Kidney (tissue), 14 donors: ENCODE measurements around the gene DTYMK. TPM values are rescaled to one million over a fixed set of nuclear protein-coding genes. Genes with fewer than 3 reads are reported as not detected.

Source experiments
- DNase-seq, 5 donors: peaks; one replicate each; pipeline ENCODE4 v3.0.0-alpha.2; 2013 to 2020
- FAIRE-seq: peaks from 2 replicates; lab custom pipeline; 2012; peaks lifted over from hg19 to GRCh38; lab: Jason Lieb, UNC
- H3K27ac ChIP-seq, 2 donors: one replicate each; pipeline ENCODE4 v1.7.0; 2013; ENCODE audit warnings: low read depth in 2 of 2, low read length in 2 of 2, inconsistent platforms in 1 of 2
- H3K27me3 ChIP-seq: one replicate; pipeline ENCODE4 v1.7.1; 2013; ENCODE audit warnings: low read length, inconsistent platforms; ENCODE audit not compliant: control insufficient read depth, insufficient read depth
- H3K36me3 ChIP-seq, 3 donors: one replicate each; pipeline versions ENCODE4 v1.7.0 to v1.7.1; 2013; ENCODE audit warnings: low read length in 3 of 3, control low read depth in 1 of 3, inconsistent platforms in 1 of 3; ENCODE audit not compliant: insufficient read depth in 3 of 3, control insufficient read depth in 2 of 3
- H3K4me1 ChIP-seq, 3 donors: one replicate each; pipeline versions ENCODE4 v1.7.0 to v1.7.1; 2013; ENCODE audit warnings: low read length in 3 of 3, inconsistent platforms in 1 of 3, low read depth in 1 of 3; ENCODE audit not compliant: control insufficient read depth in 2 of 3, insufficient read depth in 2 of 3
- H3K4me3 ChIP-seq, 3 donors: one replicate each; pipeline versions ENCODE4 v1.7.0 to v1.8.1; 2013; ENCODE audit warnings: low read length in 3 of 3, control low read depth in 1 of 3, inconsistent platforms in 1 of 3
- H3K9ac ChIP-seq, 3 donors: one replicate each; pipeline versions ENCODE4 v1.7.0 to v1.7.1; 2013; ENCODE audit warnings: low read length in 3 of 3, control low read depth in 1 of 3, inconsistent platforms in 1 of 3
- H3K9me3 ChIP-seq, 3 donors: one replicate each; pipeline versions ENCODE4 v1.7.0 to v1.7.1; 2013; ENCODE audit warnings: low read length in 3 of 3, control low read depth in 1 of 3, inconsistent platforms in 1 of 3; ENCODE audit not compliant: control insufficient read depth in 2 of 3, insufficient read depth in 1 of 3
- intact Hi-C: fragments of 100-400 bp; cut with DNase I; formaldehyde crosslinking; loops from one replicate; pipeline ENCODE4 v1.11.1; 2022
- polyA plus RNA-seq: library from polyadenylated mRNA; stranded (reverse); fragments of 350-450 nt; fragmentation: Illumina TruSeq; extraction: RNeasy Lipid Tissue Mini Kit (QIAGEN cat#74804); gene quantifications from one replicate; pipeline ENCODE4 v1.2.3, GENCODE V29; 2014; ENCODE audit warnings: low read depth, low replicate concordance; ENCODE audit not compliant: insufficient read depth
- total RNA-seq: library from RNA; stranded (reverse); fragmentation: NEBNext Ultra II Directional; extraction: Animal tissue kit (Norgen Biotek cat#: 25700); gene quantifications from one replicate; pipeline ENCODE4 v1.2.1, GENCODE V29; 2021
- TF ChIP-seq, protein P1 (sequence below): IDR thresholded peaks from 3 replicates; pipeline ENCODE4 v1.5.1; 2012; ENCODE audit warnings: mild to moderate bottlenecking, moderate library complexity, borderline replicate concordance; ENCODE audit not compliant: insufficient read depth; ENCODE audit errors: extremely low read depth
- donor health status: control.
- donor health status: control.
- donor health status: control.
- donor health status: control.
- donor health status: control.
- donor health status: DM: yes; HTN: yes; CAD: no.
- donor health status: Normal renal cell carcinoma (clear cell type).

Gene DTYMK
- total and polyA plus RNA-seq, 2 donors from 2014 or later, result 19.0 to 27.1 TPM

DNA sequence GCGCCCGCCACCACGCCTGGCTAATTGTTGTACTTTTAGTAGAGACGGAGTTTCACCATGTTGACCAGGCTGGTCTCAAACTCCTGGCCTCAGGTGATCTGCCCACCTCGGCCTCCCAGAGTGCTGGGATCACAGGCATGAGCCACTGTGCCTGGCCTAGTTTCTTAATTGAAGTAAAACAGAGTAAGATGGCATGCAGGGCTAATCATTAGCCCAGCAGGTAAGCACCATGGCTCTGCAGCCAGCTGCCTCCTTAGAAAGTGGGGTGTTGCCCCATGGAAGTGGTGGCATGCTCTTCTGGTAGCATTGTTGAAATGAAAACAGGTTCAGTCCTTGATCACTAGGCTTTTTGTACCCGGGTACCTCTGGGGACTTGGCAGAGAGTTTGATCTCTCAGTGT is 36.7 kb downstream of the DTYMK start:
- TF ChIP-seq, protein P1, sequence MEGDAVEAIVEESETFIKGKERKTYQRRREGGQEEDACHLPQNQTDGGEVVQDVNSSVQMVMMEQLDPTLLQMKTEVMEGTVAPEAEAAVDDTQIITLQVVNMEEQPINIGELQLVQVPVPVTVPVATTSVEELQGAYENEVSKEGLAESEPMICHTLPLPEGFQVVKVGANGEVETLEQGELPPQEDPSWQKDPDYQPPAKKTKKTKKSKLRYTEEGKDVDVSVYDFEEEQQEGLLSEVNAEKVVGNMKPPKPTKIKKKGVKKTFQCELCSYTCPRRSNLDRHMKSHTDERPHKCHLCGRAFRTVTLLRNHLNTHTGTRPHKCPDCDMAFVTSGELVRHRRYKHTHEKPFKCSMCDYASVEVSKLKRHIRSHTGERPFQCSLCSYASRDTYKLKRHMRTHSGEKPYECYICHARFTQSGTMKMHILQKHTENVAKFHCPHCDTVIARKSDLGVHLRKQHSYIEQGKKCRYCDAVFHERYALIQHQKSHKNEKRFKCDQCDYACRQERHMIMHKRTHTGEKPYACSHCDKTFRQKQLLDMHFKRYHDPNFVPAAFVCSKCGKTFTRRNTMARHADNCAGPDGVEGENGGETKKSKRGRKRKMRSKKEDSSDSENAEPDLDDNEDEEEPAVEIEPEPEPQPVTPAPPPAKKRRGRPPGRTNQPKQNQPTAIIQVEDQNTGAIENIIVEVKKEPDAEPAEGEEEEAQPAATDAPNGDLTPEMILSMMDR, result no peak
- Histone ChIP-seq H3K27ac (no peak overlapping the region), H3K4me1 (peaks cover 0 to 12% (median 9%) of the 10 kb centered on the region in 3 donors), H3K9ac (no peak overlapping the region), H3K9me3 (no peaks in the 10 kb centered on the region), H3K27me3 (no peaks in the 10 kb centered on the region), H3K36me3 (peaks cover 0 to 22% (median 21%) of the 10 kb centered on the region in 3 donors), H3K4me3 (no peak overlapping the region)
- FAIRE-seq, result no peak
- DNase-seq, result no peak
- intact Hi-C loops, result no loop called here

DNA sequence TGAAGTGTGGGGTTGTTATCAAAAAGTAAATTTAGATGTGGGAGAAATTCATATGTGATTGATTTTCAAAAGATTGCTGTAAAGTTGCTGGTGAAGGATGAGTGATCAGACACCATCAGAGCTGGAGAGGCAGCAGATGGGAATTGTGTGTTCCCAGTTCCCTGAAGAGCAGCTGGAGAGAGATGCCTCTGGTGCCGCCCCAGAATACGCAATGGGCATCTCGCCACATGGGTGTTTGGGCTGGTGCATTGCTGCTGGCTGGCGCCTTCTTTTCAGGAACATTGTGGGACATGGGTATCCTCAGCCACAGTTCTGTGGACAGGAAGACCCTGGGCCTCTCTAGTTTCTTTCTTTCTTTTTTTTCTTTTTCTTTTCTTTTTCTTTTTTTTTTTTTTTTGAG is 37.2 kb downstream of the DTYMK start:
- DNase-seq, result no peak
- H3K36me3 ChIP-seq, result peaks cover 0 to 17% (median 16%) of the 10 kb centered on the region in 3 donors
- no peak overlapping the region for H3K27ac ChIP-seq
- no peaks in the 10 kb centered on the region for H3K27me3 ChIP-seq
- TF ChIP-seq, protein P1, result no peak
- no peak overlapping the region for H3K4me3 ChIP-seq
- H3K4me1 ChIP-seq, result peaks cover 0 to 12% (median 9%) of the 10 kb centered on the region in 3 donors
- H3K9ac ChIP-seq, result no peak overlapping the region
- intact Hi-C loops, result no loop called here
- no peaks in the 10 kb centered on the region for H3K9me3 ChIP-seq
- no peak for FAIRE-seq

DNA sequence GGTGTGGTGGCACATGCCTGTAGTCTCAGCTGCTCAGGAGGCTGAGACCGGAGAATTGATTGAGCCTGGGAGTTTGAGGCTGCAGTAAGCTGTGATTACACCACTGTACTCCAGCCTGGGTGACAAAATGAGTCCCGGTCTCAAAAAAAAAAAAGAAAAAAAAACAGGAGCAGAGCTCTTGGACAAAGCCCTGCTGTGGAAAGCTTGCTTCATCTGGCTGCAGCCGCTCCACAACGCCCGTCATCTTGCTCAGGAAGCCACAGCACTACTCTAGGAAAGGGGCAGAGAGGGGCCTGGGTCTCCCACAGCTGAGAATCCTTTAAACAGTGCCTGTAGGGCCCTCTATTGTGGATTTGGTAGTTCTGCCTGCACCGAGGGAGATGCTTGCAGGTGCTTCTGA is 38.2 kb downstream of the DTYMK start:
- Histone ChIP-seq H3K27ac (no peak overlapping the region), H3K4me3 (no peak overlapping the region), H3K27me3 (no peaks in the 10 kb centered on the region), H3K4me1 (peaks cover 0 to 12% (median 9%) of the 10 kb centered on the region in 3 donors), H3K9ac (no peak overlapping the region), H3K9me3 (no peaks in the 10 kb centered on the region), H3K36me3 (peaks cover 0 to 17% (median 14%) of the 10 kb centered on the region in 3 donors)
- TF ChIP-seq, protein P1, result no peak
- FAIRE-seq (no peak), DNase-seq (no peak)
- intact Hi-C loops, result no loop called here

DNA sequence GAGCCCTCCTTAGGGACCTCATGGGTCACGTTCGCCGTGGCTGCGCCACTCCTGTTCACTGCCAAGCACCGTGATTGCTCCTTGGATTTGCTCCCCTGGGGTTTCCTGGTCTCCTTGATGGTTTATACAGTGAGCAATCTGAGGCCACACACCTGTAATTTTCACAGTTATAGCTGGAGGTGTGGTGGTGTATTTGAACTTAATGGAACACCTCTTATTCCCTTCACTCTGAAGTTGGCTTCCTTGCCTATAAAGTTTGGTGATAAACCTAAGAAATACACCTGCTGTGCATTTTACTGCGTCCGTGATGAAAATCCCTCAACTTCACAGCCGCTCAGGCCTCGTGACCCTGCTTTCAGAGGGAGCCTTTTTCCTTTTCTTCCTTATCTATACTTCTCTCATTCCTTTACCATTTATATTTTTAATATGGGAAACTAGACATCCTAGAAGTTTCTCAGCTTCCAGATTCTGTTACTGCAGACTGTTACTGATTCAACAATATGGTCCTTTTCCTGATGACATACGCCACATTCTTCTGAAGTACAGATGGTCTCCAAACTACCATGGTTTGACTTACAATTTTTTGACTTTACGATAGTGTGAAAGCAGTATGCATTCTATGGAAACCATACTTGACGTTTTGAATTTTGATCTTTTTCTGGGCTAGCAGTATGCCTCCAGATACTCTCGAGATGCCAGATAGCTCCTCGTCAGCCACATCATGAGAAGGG is 40.5 kb downstream of the DTYMK start:
- no peak overlapping the region for H3K9ac ChIP-seq
- TF ChIP-seq, protein P1, result no peak
- DNase-seq, result no peak
- H3K36me3 ChIP-seq, result peaks cover 0 to 2% (median under 1%) of the 10 kb centered on the region in 3 donors
- no peaks in the 10 kb centered on the region for H3K27me3 ChIP-seq
- intact Hi-C loops, result no loop called here
- no peak overlapping the region for H3K27ac ChIP-seq
- no peak for FAIRE-seq
- H3K9me3 ChIP-seq, result no peaks in the 10 kb centered on the region
- H3K4me1 ChIP-seq, result peaks cover 0 to 12% (median 9%) of the 10 kb centered on the region in 3 donors
- H3K4me3 ChIP-seq, result no peak overlapping the region
